ENCODE data around the gene PSMD14. TPM values are rescaled to one million over a fixed set of nuclear protein-coding genes. Genes with fewer than 3 reads are reported as not detected.

Gene PSMD14
- total and polyA plus RNA-seq, 2 donors (not counting 1 experiment from before 2014, with no cell fraction given): 7.4 to 27.0 TPM

GRCh38 chr2:161427664-161428587, 119.7 kb downstream of the PSMD14 start:
- Histone ChIP-seq H3K9ac (ENCODE audit: low read length) (peak overlapping the region; percentile 14), H3K27me3 (replicated peaks in 1 of 4; ENCODE audit: control extremely low read depth in 1 of 4, control insufficient read depth in 3 of 4, insufficient read depth in 4 of 4, low read length in 3 of 4) (peaks cover 2 to 72% (median 48%) of the 10 kb centered on the region in 4 experiments), H3K4me1 (ENCODE audit: control insufficient read depth in 2 of 2, insufficient read depth in 2 of 2, low read length in 2 of 2) (peaks cover 20 to 45% of the 10 kb centered on the region in 2 donors), H2AFZ (ENCODE audit: insufficient read depth, low read depth, low read length, poor library complexity, severe bottlenecking) (peak overlapping the region; percentile 23), H3K36me3 (replicated peaks in 1 of 2; ENCODE audit: control extremely low read depth in 1 of 2, control insufficient read depth in 1 of 2, extremely low read depth in 1 of 2, insufficient read depth in 2 of 2, low read length in 1 of 2) (no peaks in the 10 kb centered on the region), H4K20me1 (ENCODE audit: control insufficient read depth, insufficient read depth, low read length, poor library complexity, severe bottlenecking) (no peaks in the 10 kb centered on the region), H3K27ac (ENCODE audit: low read length in 2 of 2) (no peak overlapping the region), H3K9me3 (ENCODE audit: control extremely low read depth in 1 of 3, control insufficient read depth in 2 of 3, insufficient read depth in 1 of 3, low read length in 2 of 3) (peaks cover 1 to 35% (median 10%) of the 10 kb centered on the region in 3 donors), H3K79me2 (ENCODE audit: control insufficient read depth, insufficient read depth, low read length) (no peaks in the 10 kb centered on the region), H3K4me3 (ENCODE audit: control extremely low read depth in 1 of 5, extremely low read depth in 1 of 5, insufficient read depth in 1 of 5, low read depth in 2 of 5, low read length in 4 of 5) (peak overlapping the region in 2 of 5 experiments; percentile 8 to 36), H3K4me2 (replicated peaks; ENCODE audit: low read depth, low read length, poor library complexity, severe bottlenecking) (peak overlapping the region; percentile 54)
- DNase-seq (peak; percentile 38), ATAC-seq (ENCODE audit: low read depth) (no peak)
- peaks cover 21% of the 10 kb centered on the region for H3K4me1 Mint-ChIP-seq
- peaks cover 68% of the 10 kb centered on the region for H3K27me3 Mint-ChIP-seq
- no peak for TF ChIP-seq EZH2 (IDR thresholded peaks at IDR 0.05; ENCODE audit: borderline replicate concordance, insufficient read depth, low read depth, low read length, poor library complexity, severe bottlenecking)
- TF ChIP-seq CTCF (IDR thresholded peaks at IDR 0.05): no peak
- ChIA-PET POLR2A (no interaction called here), CTCF (no interaction called here)
- intact Hi-C loops (cut with micrococcal nuclease): no loop called here
- H3K27ac Mint-ChIP-seq: no peak overlapping the region
- peak overlapping the region; percentile 73 for H3K4me3 Mint-ChIP-seq
- H3K9me3 Mint-ChIP-seq (ENCODE audit: insufficient read depth): peaks cover 2% of the 10 kb centered on the region
- WGBS (ENCODE audit: insufficient coverage): 27% methylated on average over 63 of the region's 64 CpGs

GRCh38 chr2:161430386-161430785, 122.2 kb downstream of the PSMD14 start:
- Histone ChIP-seq H3K4me3 (ENCODE audit: control extremely low read depth in 1 of 5, extremely low read depth in 1 of 5, insufficient read depth in 1 of 5, low read depth in 2 of 5, low read length in 4 of 5) (no peak overlapping the region), H3K79me2 (ENCODE audit: control insufficient read depth, insufficient read depth, low read length) (no peaks in the 10 kb centered on the region), H3K4me2 (replicated peaks; ENCODE audit: low read depth, low read length, poor library complexity, severe bottlenecking) (no peak overlapping the region), H3K36me3 (replicated peaks in 1 of 2; ENCODE audit: control extremely low read depth in 1 of 2, control insufficient read depth in 1 of 2, extremely low read depth in 1 of 2, insufficient read depth in 2 of 2, low read length in 1 of 2) (no peaks in the 10 kb centered on the region), H2AFZ (ENCODE audit: insufficient read depth, low read depth, low read length, poor library complexity, severe bottlenecking) (no peak overlapping the region), H4K20me1 (ENCODE audit: control insufficient read depth, insufficient read depth, low read length, poor library complexity, severe bottlenecking) (no peaks in the 10 kb centered on the region), H3K27ac (ENCODE audit: low read length in 2 of 2) (no peak overlapping the region), H3K9ac (ENCODE audit: low read length) (no peak overlapping the region), H3K27me3 (replicated peaks in 1 of 4; ENCODE audit: control extremely low read depth in 1 of 4, control insufficient read depth in 3 of 4, insufficient read depth in 4 of 4, low read length in 3 of 4) (peaks cover 2 to 54% (median 33%) of the 10 kb centered on the region in 4 experiments), H3K9me3 (ENCODE audit: control extremely low read depth in 1 of 3, control insufficient read depth in 2 of 3, insufficient read depth in 1 of 3, low read length in 2 of 3) (peaks cover 1 to 21% (median 6%) of the 10 kb centered on the region in 3 donors), H3K4me1 (ENCODE audit: control insufficient read depth in 2 of 2, insufficient read depth in 2 of 2, low read length in 2 of 2) (peaks cover 13 to 22% of the 10 kb centered on the region in 2 donors)
- no peak for DNase-seq
- ChIA-PET CTCF (no interaction called here), POLR2A (no interaction called here)
- Mint-ChIP-seq H3K27me3 (peaks cover 62% of the 10 kb centered on the region), H3K4me3 (no peak overlapping the region), H3K9me3 (ENCODE audit: insufficient read depth) (no peaks in the 10 kb centered on the region), H3K4me1 (peaks cover 7% of the 10 kb centered on the region), H3K27ac (no peak overlapping the region)
- no peak for ATAC-seq (ENCODE audit: low read depth)
- intact Hi-C loops (cut with micrococcal nuclease): no loop called here
- TF ChIP-seq EZH2 (IDR thresholded peaks at IDR 0.05; ENCODE audit: borderline replicate concordance, insufficient read depth, low read depth, low read length, poor library complexity, severe bottlenecking) (no peak), CTCF (IDR thresholded peaks at IDR 0.05) (no peak)
- WGBS (ENCODE audit: insufficient coverage): 83% methylated on average over 1 of the region's 2 CpGs

Data from B cell (primary cell).